Right lobe of liver (tissue), 6 donors: Measurements from ENCODE around the gene ASB7. TPM values are rescaled to one million over a fixed set of nuclear protein-coding genes. Genes with fewer than 3 reads are reported as not detected.

Experiments used
- ATAC-seq, 4 donors: fragments of 200-7000 bp; cut with Tn5 transposase; one replicate each; pipeline ENCODE4 v1.9.1; 2020; ENCODE audit warnings: mild to moderate bottlenecking in 4 of 4, moderate library complexity in 4 of 4
- DNase-seq, 3 donors: peaks; one replicate each; pipeline ENCODE4 v3.0.0-alpha.2; 2020
- H3K27ac ChIP-seq, 3 donors: fragments of 200-600 bp; one replicate each; pipeline ENCODE4 v1.8.0; 2022
- H3K27me3 ChIP-seq, 2 donors: fragments of 200-600 bp; one replicate each; pipeline ENCODE4 v1.8.0; 2022
- H3K36me3 ChIP-seq, 4 donors: fragments of 200-600 bp; sonication (generic) in 1 of 4; one replicate each; pipeline versions ENCODE4 v1.5.1 to v1.8.0; 2017 to 2022; ENCODE audit warnings: control low read depth in 1 of 4
- H3K4me1 ChIP-seq, 4 donors: fragments of 200-600 bp; sonication (generic) in 1 of 4; one replicate each; pipeline versions ENCODE4 v1.5.1 to v1.8.0; 2017 to 2022; ENCODE audit warnings: control low read depth in 1 of 4
- H3K4me3 ChIP-seq, 3 donors: fragments of 200-600 bp; one replicate each; pipeline ENCODE4 v1.8.0; 2022
- H3K9me3 ChIP-seq, 4 donors: fragments of 200-600 bp; sonication (generic) in 1 of 4; one replicate each; pipeline versions ENCODE4 v1.5.1 to v1.8.0; 2017 to 2022; ENCODE audit warnings: control low read depth in 1 of 4
- CTCF ChIP-seq, 4 donors: fragments of 200-600 bp in 3 of 4; fragments of 450-650 bp in 1 of 4; IDR thresholded peaks; one replicate each; pipeline versions ENCODE4 v1.5.1 to v1.8.0; 2016 to 2022; ENCODE audit warnings: antibody characterized with exemption in 4 of 4, mild to moderate bottlenecking in 2 of 4
- POLR2A ChIP-seq: fragments of 450-650 bp; IDR thresholded peaks from one replicate; pipeline ENCODE4 v1.6.1; 2017; ENCODE audit warnings: antibody characterized with exemption, mild to moderate bottlenecking
- WGBS: methylation state at CpG from one replicate; pipeline ENCODE4 v1.1.6; 2018; ENCODE audit warnings: low coverage, low lambda C conversion rate; ENCODE audit not compliant: insufficient coverage; ENCODE audit errors: missing lambda C conversion rate; 5-methylcytosine and 5-hydroxymethylcytosine counted together
- intact Hi-C, 2 donors: fragments of 100-400 bp; cut with DNase I; formaldehyde crosslinking; loops; one replicate each; pipeline versions ENCODE4 v1.11.2 to v1.14.1; 2022
- total RNA-seq, 6 experiments: library from RNA; depleted of rRNA in 2 of 6; stranded (reverse); fragments of >200 nt in 2 of 6; fragmentation: NEBNext Ultra II Directional in 3 of 6; extraction: Animal tissue kit (Norgen Biotek cat#: 25700) in 3 of 6; gene quantifications; one replicate each; pipeline versions ENCODE4 v1.1.0 to v1.2.4, GENCODE V29; 2016 to 2023
- donor health status: DM: no; HTN: yes; CAD: no.
- donor health status: DM: no; HTN: no; CAD: no.
- donor health status: DM: no; HTN: no; CAD: no.
- donor health status: DM: no; HTN: yes; CAD: no.
- donor health status: DM: no; HTN: yes; CAD: no.

The ASB7 gene
- total RNA-seq, 6 experiments from 2014 or later: 5.4 to 7.9 (median 7.2) TPM

- TF ChIP-seq POLR2A (no peak), CTCF (IDR thresholded peaks at IDR 0.05) (no peak)
- Histone ChIP-seq H3K27me3 (peaks cover 0 to 9% of the 10 kb centered on the region in 2 donors), H3K4me1 (no peaks in the 10 kb centered on the region), H3K4me3 (no peak overlapping the region), H3K36me3 (no peaks in the 10 kb centered on the region), H3K9me3 (peaks cover 0 to 3% (median 0%) of the 10 kb centered on the region in 4 donors), H3K27ac (no peak overlapping the region)
- DNase-seq (no peak), ATAC-seq (no peak)
- intact Hi-C loops: no loop called here
- WGBS: 63% methylated on average over 3 of the region's 3 CpGs
Observed at GRCh38 chr15:100692246-100692645, 89.9 kb downstream of the ASB7 start.

GRCh38 chr15:100692671-100693070 lies 90.3 kb downstream of the ASB7 start:
- no peak for DNase-seq
- 53% methylated on average over 5 of the region's 7 CpGs for WGBS

GRCh38 chr15:100693451-100693850 lies 91.1 kb downstream of the ASB7 start:
- Histone ChIP-seq H3K27ac (no peak overlapping the region), H3K4me1 (no peaks in the 10 kb centered on the region), H3K36me3 (no peaks in the 10 kb centered on the region), H3K4me3 (no peak overlapping the region), H3K9me3 (peaks cover 0 to 3% (median 0%) of the 10 kb centered on the region in 4 donors), H3K27me3 (peaks cover 0 to 13% of the 10 kb centered on the region in 2 donors)
- intact Hi-C loops: no loop called here
- no peak for ATAC-seq
- 73% methylated on average over 2 of the region's 4 CpGs for WGBS
- no peak for DNase-seq
- TF ChIP-seq POLR2A (no peak), CTCF (IDR thresholded peaks at IDR 0.05) (no peak)

More at GRCh38 chr15:100692671-100693070, 90.3 kb downstream of the ASB7 start:
- no peak for TF ChIP-seq POLR2A
- no peak for TF ChIP-seq CTCF (IDR thresholded peaks at IDR 0.05)
- Histone ChIP-seq H3K36me3 (no peaks in the 10 kb centered on the region), H3K27ac (no peak overlapping the region), H3K27me3 (peaks cover 0 to 9% of the 10 kb centered on the region in 2 donors), H3K4me3 (no peak overlapping the region), H3K9me3 (peaks cover 0 to 3% (median 0%) of the 10 kb centered on the region in 4 donors), H3K4me1 (no peaks in the 10 kb centered on the region)
- intact Hi-C loops: no loop called here
- ATAC-seq: no peak

GRCh38 chr15:100694381-100695021 lies 92.1 kb downstream of the ASB7 start:
- Histone ChIP-seq H3K36me3 (no peaks in the 10 kb centered on the region), H3K27ac (no peak overlapping the region), H3K9me3 (peaks cover 0 to 3% (median 0%) of the 10 kb centered on the region in 4 donors), H3K27me3 (peaks cover 0 to 14% of the 10 kb centered on the region in 2 donors), H3K4me1 (no peaks in the 10 kb centered on the region), H3K4me3 (no peak overlapping the region)
- DNase-seq (no peak), ATAC-seq (no peak)
- TF ChIP-seq POLR2A: no peak
- TF ChIP-seq CTCF (IDR thresholded peaks at IDR 0.05): no peak
- WGBS: 49% methylated on average over 4 of the region's 4 CpGs
- intact Hi-C loops: no loop called here
